ENCODE results near the gene CPEB2. TPM values are rescaled to one million over a fixed set of nuclear protein-coding genes. Genes with fewer than 3 reads are reported as not detected.

Gene CPEB2
- total and polyA plus RNA-seq, 2 of the 8 experiments (the other 6 are each of a cell fraction or from before 2014, with no cell fraction given): 0.39 to 1.9 TPM

DNA sequence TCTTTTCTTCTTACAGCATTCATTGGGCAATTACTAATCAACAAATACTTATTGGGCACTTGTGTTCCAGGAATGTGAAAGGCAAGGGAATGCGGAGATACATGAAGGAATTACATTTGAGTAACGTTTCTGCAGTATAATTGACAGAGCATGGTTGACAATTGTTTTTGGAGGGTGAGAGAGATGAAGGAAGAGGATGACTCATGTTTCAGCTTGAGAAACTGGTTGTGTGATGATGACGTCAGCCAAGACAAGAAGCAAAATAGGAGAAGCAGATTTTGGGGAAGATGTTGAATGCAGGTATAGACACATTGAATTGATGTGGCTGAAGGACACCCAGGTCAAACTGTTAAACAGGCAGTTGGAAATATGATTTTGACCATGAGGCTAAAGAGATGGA, 8.0 kb upstream of the CPEB2 start (continued):
- no peak for TF ChIP-seq SAP30 (IDR thresholded peaks at IDR 0.05; ENCODE audit: insufficient read depth, insufficient replicate concordance, low read length)
- no peak for TF ChIP-seq CREB1 (IDR thresholded peaks at IDR 0.05)
- TF ChIP-seq USF2 (IDR thresholded peaks at IDR 0.05; ENCODE audit: low read length): no peak

Measured in H1 (cell line).